ENCODE measurements around the gene PRKCB.

PRKCB gene

GRCh38 chr16:23821467-23821866, 14.3 kb upstream of the PRKCB start (continued):
- no peak for TF ChIP-seq ZBTB20 (tag by site-specific recombination; IDR thresholded peaks at IDR 0.05)
- TF ChIP-seq ZNF747 (tag by site-specific recombination; IDR thresholded peaks at IDR 0.05): no peak
- no peak for TF ChIP-seq MYNN (tag by site-specific recombination; IDR thresholded peaks at IDR 0.05; ENCODE audit: borderline replicate concordance)
- TF ChIP-seq ZNF514 (tag by site-specific recombination; IDR thresholded peaks at IDR 0.05): no peak
- TF ChIP-seq SETDB1 (IDR thresholded peaks at IDR 0.05; ENCODE audit: insufficient read length, low read length): no peak
- no peak for TF ChIP-seq ZNF704 (tag by site-specific recombination; IDR thresholded peaks at IDR 0.05)
- TF ChIP-seq ZFP69B (tag by site-specific recombination; IDR thresholded peaks at IDR 0.05): no peak
- no peak for TF ChIP-seq AEBP2 (tag by site-specific recombination; IDR thresholded peaks at IDR 0.05; ENCODE audit: borderline replicate concordance)
- no peak for TF ChIP-seq RBAK (tag by site-specific recombination; IDR thresholded peaks at IDR 0.05)
- no peak for TF ChIP-seq ZNF24 (tag by site-specific recombination; IDR thresholded peaks at IDR 0.05)
- TF ChIP-seq ZBTB11 (tag by site-specific recombination; conservative IDR thresholded peaks at IDR 0.05; ENCODE audit: low read depth): no peak

- Histone ChIP-seq H3K27ac (ENCODE audit: extremely low read depth, low read depth, low read length) (no peak overlapping the region), H3K4me3 (ENCODE audit: low read depth, low read length) (no peak overlapping the region)
Observed at GRCh38 chr16:23821875-23822688, 13.7 kb upstream of the PRKCB start.

GRCh38 chr16:23823475-23824384, 12.1 kb upstream of the PRKCB start:
- Histone ChIP-seq H3K9me3 (ENCODE audit: control insufficient read depth, insufficient read depth, low read depth, low read length) (no peaks in the 10 kb centered on the region), H3K4me3 (ENCODE audit: low read depth, low read length) (no peak overlapping the region), H3K36me3 (ENCODE audit: control insufficient read depth in 2 of 2, insufficient read depth in 1 of 2, low read length in 2 of 2) (no peaks in the 10 kb centered on the region), H3K4me1 (ENCODE audit: control insufficient read depth, insufficient read depth, low read length) (no peaks in the 10 kb centered on the region), H3K27ac (ENCODE audit: extremely low read depth, low read depth, low read length) (no peak overlapping the region)
- ChIA-PET CTCF (interaction anchor here (0.7 to 1.4 kb wide), 2 partner anchors 186 to 442 kb away, joined by 5 read pairs; no protein-coding TSS in a partner anchor), POLR2A (interaction anchor here (0.5 to 1.1 kb wide), 2 partner anchors 17 to 130 kb away, joined by 3 read pairs; no protein-coding TSS in a partner anchor)
- TF ChIP-seq GLIS1 (tag by site-specific recombination; IDR thresholded peaks at IDR 0.05) (peak; percentile 36; the same call in 1 of the 2 replicates), ZFHX2 (tag by site-specific recombination; conservative IDR thresholded peaks at IDR 0.05) (peak; percentile 58), GFI1B (tag by site-specific recombination; IDR thresholded peaks at IDR 0.05) (no peak), ZNF792 (tag by site-specific recombination; IDR thresholded peaks at IDR 0.05) (no peak), PRDM10 (tag by site-specific recombination; IDR thresholded peaks at IDR 0.05) (peak; percentile 69), ZBTB17 (tag by site-specific recombination; IDR thresholded peaks at IDR 0.05) (0 out of 2 replicates have a peak, but pooled peaks have one; percentile 18)

More at GRCh38 chr16:23821875-23822688, 13.7 kb upstream of the PRKCB start:
- no peak for TF ChIP-seq ZNF561 (tag by site-specific recombination; IDR thresholded peaks at IDR 0.05; ENCODE audit: borderline replicate concordance)
- TF ChIP-seq ZNF596 (tag by site-specific recombination; IDR thresholded peaks at IDR 0.05): no peak
- TF ChIP-seq PRDM1 (tag by site-specific recombination; IDR thresholded peaks at IDR 0.05): no peak
- TF ChIP-seq ZNF324 (tag by site-specific recombination; IDR thresholded peaks at IDR 0.05): no peak
- TF ChIP-seq ZNF24 (tag by site-specific recombination; IDR thresholded peaks at IDR 0.05): no peak
- TF ChIP-seq ZNF501 (tag by site-specific recombination; IDR thresholded peaks at IDR 0.05): no peak
- TF ChIP-seq ZNF423 (tag by site-specific recombination; IDR thresholded peaks at IDR 0.05): no peak
- CTCF ChIA-PET: interaction anchor here (0.6 to 1.4 kb wide), 4 partner anchors 18 to 615 kb away, joined by 3 to 5 read pairs (median 4); no protein-coding TSS in a partner anchor
- H3K36me3 ChIP-seq (ENCODE audit: control insufficient read depth in 2 of 2, insufficient read depth in 1 of 2, low read length in 2 of 2): no peaks in the 10 kb centered on the region
- POLR2A ChIA-PET: no interaction called here
- no peaks in the 10 kb centered on the region for H3K4me1 ChIP-seq (ENCODE audit: control insufficient read depth, insufficient read depth, low read length)
- no peaks in the 10 kb centered on the region for H3K9me3 ChIP-seq (ENCODE audit: control insufficient read depth, insufficient read depth, low read depth, low read length)

All from HEK293 (cell line).